ENCODE measurements around the gene OSBPL9.

OSBPL9 gene

GRCh38 chr1:51708911-51709760 is 92.2 kb downstream of the OSBPL9 start:
- H3K27me3 ChIP-seq (ENCODE audit: control insufficient read depth, insufficient read depth, low read length), result no peaks in the 10 kb centered on the region
- no peaks in the 10 kb centered on the region for H3K36me3 ChIP-seq (ENCODE audit: control insufficient read depth, insufficient read depth, low read length)

DNA sequence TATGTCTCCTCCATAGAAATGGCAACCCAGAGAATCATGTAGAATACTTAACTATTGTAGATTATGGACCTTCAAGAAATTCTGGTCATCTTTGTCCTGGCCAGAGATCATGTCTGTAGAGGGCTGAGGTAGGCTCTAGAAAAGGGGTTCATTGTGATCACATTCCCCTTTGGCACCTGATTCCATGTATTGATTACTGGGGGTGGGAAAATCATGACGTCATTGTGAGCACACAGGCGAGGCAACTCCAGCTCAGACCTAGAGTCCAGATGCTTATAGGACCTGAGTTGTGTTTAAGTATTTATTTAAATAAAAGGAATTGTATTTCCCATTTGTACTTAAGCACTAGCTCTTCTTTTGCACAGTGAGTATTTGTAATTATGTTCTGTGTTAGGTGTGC is 93.1 kb downstream of the OSBPL9 start:
- no peaks in the 10 kb centered on the region for H3K36me3 ChIP-seq (ENCODE audit: control insufficient read depth, insufficient read depth, low read length)
- H3K4me3 ChIP-seq (ENCODE audit: low read length), result no peak overlapping the region
- H3K27me3 ChIP-seq (ENCODE audit: control insufficient read depth, insufficient read depth, low read length), result no peaks in the 10 kb centered on the region
- H3K4me1 ChIP-seq (ENCODE audit: control insufficient read depth, insufficient read depth, low read length), result no peaks in the 10 kb centered on the region
- no peak overlapping the region for H3K27ac ChIP-seq (ENCODE audit: low read depth, low read length)
- no peak overlapping the region for H3K9ac ChIP-seq (ENCODE audit: low read length)

More at GRCh38 chr1:51708911-51709760, 92.2 kb downstream of the OSBPL9 start:
- Histone ChIP-seq H3K4me1 (ENCODE audit: control insufficient read depth, insufficient read depth, low read length) (no peaks in the 10 kb centered on the region), H3K4me3 (ENCODE audit: low read length) (no peak overlapping the region), H3K27ac (ENCODE audit: low read depth, low read length) (no peak overlapping the region), H3K9ac (ENCODE audit: low read length) (no peak overlapping the region)

DNA sequence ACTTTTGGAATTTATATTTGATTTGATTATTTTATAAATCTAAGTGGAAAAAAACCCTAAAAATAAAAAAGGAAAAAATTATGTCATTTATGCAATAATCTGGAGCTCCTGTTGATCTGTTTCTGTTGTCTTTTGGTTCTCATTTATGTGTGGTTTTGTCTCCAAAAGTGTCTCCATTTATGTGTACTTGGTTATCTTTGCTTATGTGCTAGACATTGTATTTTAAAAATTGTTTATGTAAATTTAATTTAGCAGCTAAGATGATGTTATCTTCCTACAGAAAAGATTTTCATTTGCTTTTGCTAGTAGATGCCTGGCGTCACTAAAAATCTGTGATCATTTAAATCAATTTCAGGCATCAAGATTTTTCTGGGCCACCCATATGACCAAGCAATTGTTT is 95.7 kb downstream of the OSBPL9 start:
- Histone ChIP-seq H3K9ac (ENCODE audit: low read length) (no peak overlapping the region), H3K4me1 (ENCODE audit: control insufficient read depth, insufficient read depth, low read length) (no peaks in the 10 kb centered on the region), H3K27ac (ENCODE audit: low read depth, low read length) (no peak overlapping the region), H3K4me3 (ENCODE audit: low read length) (no peak overlapping the region), H3K27me3 (ENCODE audit: control insufficient read depth, insufficient read depth, low read length) (no peaks in the 10 kb centered on the region), H3K36me3 (ENCODE audit: control insufficient read depth, insufficient read depth, low read length) (no peaks in the 10 kb centered on the region)

DNA sequence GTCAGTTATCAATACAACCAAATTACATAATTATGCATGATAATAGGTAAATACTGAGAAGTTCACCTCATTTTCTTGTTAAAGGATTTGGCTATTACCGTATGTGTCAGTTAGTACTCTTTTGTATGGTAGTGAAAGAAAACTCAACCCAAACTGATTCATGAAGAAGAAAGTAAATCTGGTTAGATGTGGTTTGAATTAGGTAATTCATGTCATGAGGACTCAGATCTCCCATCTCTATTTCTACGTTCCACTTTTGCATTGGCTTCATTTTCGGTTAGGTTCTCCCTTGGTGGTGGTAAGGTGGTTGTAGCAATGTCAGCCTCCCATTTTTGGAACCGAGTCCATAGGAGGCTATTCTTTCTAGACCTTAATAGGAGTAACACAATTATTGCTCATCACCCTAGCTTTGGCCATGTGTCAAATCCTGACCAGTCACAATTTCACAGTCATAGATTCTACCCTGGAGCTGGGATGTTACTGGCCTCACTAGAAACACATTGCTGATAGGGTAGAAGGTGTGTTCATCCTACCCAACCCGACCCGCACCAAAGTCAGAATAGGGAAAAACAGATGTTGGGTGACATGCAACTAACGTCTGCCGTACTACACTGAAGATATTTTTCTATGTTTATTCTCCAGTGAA is 97.6 kb downstream of the OSBPL9 start:
- H3K36me3 ChIP-seq (ENCODE audit: control insufficient read depth, insufficient read depth, low read length), result no peaks in the 10 kb centered on the region
- H3K4me3 ChIP-seq (ENCODE audit: low read length), result no peak overlapping the region
- no peak overlapping the region for H3K27ac ChIP-seq (ENCODE audit: low read depth, low read length)
- H3K4me1 ChIP-seq (ENCODE audit: control insufficient read depth, insufficient read depth, low read length), result no peaks in the 10 kb centered on the region
- no peaks in the 10 kb centered on the region for H3K27me3 ChIP-seq (ENCODE audit: control insufficient read depth, insufficient read depth, low read length)
- no peak overlapping the region for H3K9ac ChIP-seq (ENCODE audit: low read length)

GRCh38 chr1:51715369-51715768 is 98.5 kb downstream of the OSBPL9 start:
- H3K36me3 ChIP-seq (ENCODE audit: control insufficient read depth, insufficient read depth, low read length), result no peaks in the 10 kb centered on the region
- H3K27me3 ChIP-seq (ENCODE audit: control insufficient read depth, insufficient read depth, low read length), result no peaks in the 10 kb centered on the region
- H3K4me1 ChIP-seq (ENCODE audit: control insufficient read depth, insufficient read depth, low read length), result no peaks in the 10 kb centered on the region
- no peak overlapping the region for H3K27ac ChIP-seq (ENCODE audit: low read depth, low read length)
- H3K9ac ChIP-seq (ENCODE audit: low read length), result no peak overlapping the region
- no peak overlapping the region for H3K4me3 ChIP-seq (ENCODE audit: low read length)

- no peaks in the 10 kb centered on the region for H3K36me3 ChIP-seq (ENCODE audit: control insufficient read depth, insufficient read depth, low read length)
- no peaks in the 10 kb centered on the region for H3K27me3 ChIP-seq (ENCODE audit: control insufficient read depth, insufficient read depth, low read length)
- H3K4me1 ChIP-seq (ENCODE audit: control insufficient read depth, insufficient read depth, low read length), result no peaks in the 10 kb centered on the region
- H3K9ac ChIP-seq (ENCODE audit: low read length), result no peak overlapping the region
- H3K27ac ChIP-seq (ENCODE audit: low read depth, low read length), result no peak overlapping the region
- H3K4me3 ChIP-seq (ENCODE audit: low read length), result no peak overlapping the region
Observed at GRCh38 chr1:51716746-51717145, 99.9 kb downstream of the OSBPL9 start.

DNA sequence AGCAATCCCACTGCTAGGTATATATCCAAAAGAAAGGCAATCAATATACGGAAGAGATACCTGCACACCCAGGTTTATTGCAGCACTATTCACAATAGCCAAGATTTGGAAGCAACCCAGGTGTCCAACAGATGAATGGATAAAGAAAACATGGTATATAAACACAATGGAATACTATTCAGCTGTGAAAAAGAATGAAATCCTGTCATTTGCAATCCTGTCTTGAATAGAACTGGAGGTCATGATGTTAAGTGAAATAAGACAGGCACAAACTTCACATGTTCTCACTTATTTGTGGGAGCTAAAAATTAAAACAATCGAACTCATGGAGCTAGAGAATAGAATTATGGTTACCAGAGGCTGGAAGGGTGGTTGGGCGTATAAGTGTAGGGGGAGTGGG is 101.0 kb downstream of the OSBPL9 start:
- Histone ChIP-seq H3K36me3 (ENCODE audit: control insufficient read depth, insufficient read depth, low read length) (no peaks in the 10 kb centered on the region), H3K4me1 (ENCODE audit: control insufficient read depth, insufficient read depth, low read length) (no peaks in the 10 kb centered on the region), H3K4me3 (ENCODE audit: low read length) (no peak overlapping the region), H3K9ac (ENCODE audit: low read length) (no peak overlapping the region), H3K27me3 (ENCODE audit: control insufficient read depth, insufficient read depth, low read length) (no peaks in the 10 kb centered on the region), H3K27ac (ENCODE audit: low read depth, low read length) (no peak overlapping the region)

- Histone ChIP-seq H3K27me3 (ENCODE audit: control insufficient read depth, insufficient read depth, low read length) (no peaks in the 10 kb centered on the region), H3K4me3 (ENCODE audit: low read length) (no peak overlapping the region), H3K4me1 (ENCODE audit: control insufficient read depth, insufficient read depth, low read length) (no peaks in the 10 kb centered on the region)
Observed at GRCh38 chr1:51719146-51719545, 102.3 kb downstream of the OSBPL9 start.

GRCh38 chr1:51724797-51725196 is 107.9 kb downstream of the OSBPL9 start:
- Histone ChIP-seq H3K4me1 (ENCODE audit: control insufficient read depth, insufficient read depth, low read length) (no peaks in the 10 kb centered on the region), H3K27me3 (ENCODE audit: control insufficient read depth, insufficient read depth, low read length) (no peaks in the 10 kb centered on the region), H3K9ac (ENCODE audit: low read length) (no peak overlapping the region), H3K27ac (ENCODE audit: low read depth, low read length) (no peak overlapping the region), H3K4me3 (ENCODE audit: low read length) (no peak overlapping the region), H3K36me3 (ENCODE audit: control insufficient read depth, insufficient read depth, low read length) (no peaks in the 10 kb centered on the region)

More at GRCh38 chr1:51719146-51719545, 102.3 kb downstream of the OSBPL9 start:
- Histone ChIP-seq H3K9ac (ENCODE audit: low read length) (no peak overlapping the region), H3K36me3 (ENCODE audit: control insufficient read depth, insufficient read depth, low read length) (no peaks in the 10 kb centered on the region), H3K27ac (ENCODE audit: low read depth, low read length) (no peak overlapping the region)

- H3K4me3 ChIP-seq (ENCODE audit: low read length), result no peak overlapping the region
- no peaks in the 10 kb centered on the region for H3K27me3 ChIP-seq (ENCODE audit: control insufficient read depth, insufficient read depth, low read length)
- H3K4me1 ChIP-seq (ENCODE audit: control insufficient read depth, insufficient read depth, low read length), result no peaks in the 10 kb centered on the region
- H3K27ac ChIP-seq (ENCODE audit: low read depth, low read length), result no peak overlapping the region
- no peaks in the 10 kb centered on the region for H3K36me3 ChIP-seq (ENCODE audit: control insufficient read depth, insufficient read depth, low read length)
- no peak overlapping the region for H3K9ac ChIP-seq (ENCODE audit: low read length)
Observed at GRCh38 chr1:51726051-51726450, 109.2 kb downstream of the OSBPL9 start.

- Histone ChIP-seq H3K4me3 (ENCODE audit: low read length) (no peak overlapping the region), H3K36me3 (ENCODE audit: control insufficient read depth, insufficient read depth, low read length) (no peaks in the 10 kb centered on the region), H3K27ac (ENCODE audit: low read depth, low read length) (no peak overlapping the region), H3K4me1 (ENCODE audit: control insufficient read depth, insufficient read depth, low read length) (no peaks in the 10 kb centered on the region), H3K9ac (ENCODE audit: low read length) (no peak overlapping the region), H3K27me3 (ENCODE audit: control insufficient read depth, insufficient read depth, low read length) (no peaks in the 10 kb centered on the region)
Observed at GRCh38 chr1:51726544-51727225, 109.8 kb downstream of the OSBPL9 start.

- Histone ChIP-seq H3K9ac (ENCODE audit: low read length) (no peak overlapping the region), H3K4me3 (ENCODE audit: low read length) (no peak overlapping the region), H3K27me3 (ENCODE audit: control insufficient read depth, insufficient read depth, low read length) (no peaks in the 10 kb centered on the region), H3K4me1 (ENCODE audit: control insufficient read depth, insufficient read depth, low read length) (no peaks in the 10 kb centered on the region), H3K27ac (ENCODE audit: low read depth, low read length) (no peak overlapping the region), H3K36me3 (ENCODE audit: control insufficient read depth, insufficient read depth, low read length) (no peaks in the 10 kb centered on the region)
Observed at GRCh38 chr1:51727366-51727765, 110.5 kb downstream of the OSBPL9 start.
